Endothelial cell of umbilical vein (primary cell): ENCODE data around the gene CCDC14. TPM values are rescaled to one million over a fixed set of nuclear protein-coding genes. Genes with fewer than 3 reads are reported as not detected.

ENCODE experiments used
- BruUV-seq: library from RNA; stranded (reverse); fragments of 400-500 nt; replicated peaks from 2 replicates; lab custom pipeline; 2021; lab: Mats Ljungman, UMichigan
- CTCF ChIA-PET: fragments of 300-600, 350-600 bp; sonication (Branson Sonifier 250); formaldehyde crosslinking; loops from one replicate; lab custom pipeline; 2021; ENCODE audit warnings: antibody characterized with exemption, inconsistent platforms; lab: Charles Lee
- POLR2A ChIA-PET: fragments of 300-600, 350-600 bp; sonication (Branson Sonifier 250); formaldehyde crosslinking; loops from one replicate; lab custom pipeline; 2021; ENCODE audit warnings: antibody characterized with exemption, inconsistent platforms; lab: Charles Lee
- DNase-seq: peaks from one replicate; pipeline ENCODE4 v3.0.0-alpha.2; 2011; ENCODE audit warnings: low read depth, low spot score
- FAIRE-seq: peaks from 2 replicates; lab custom pipeline; 2011; peaks lifted over from hg19 to GRCh38; lab: Jason Lieb, UNC
- H2AFZ ChIP-seq: 2 replicates; pipeline ENCODE4 v1.6.0; 2012; ENCODE audit warnings: low read depth, low read length, control low read depth, inconsistent platforms
- H3K27ac ChIP-seq: 2 replicates; pipeline ENCODE4 v1.5.1; 2011; ENCODE audit warnings: low read depth, mild to moderate bottlenecking, control low read depth, low read length, moderate library complexity; ENCODE audit not compliant: insufficient read depth
- H3K27me3 ChIP-seq, 2 experiments: 2 replicates each; pipeline versions ENCODE4 v1.6.0 to v1.6.1; 2011; ENCODE audit warnings: low read length in 2 of 2, mixed read lengths in 1 of 2; ENCODE audit not compliant: control insufficient read depth in 2 of 2, insufficient read depth in 2 of 2
- H3K36me3 ChIP-seq, 2 experiments: 2 replicates in 1 of 2; 3 replicates in 1 of 2; pipeline ENCODE4 v1.5.1; 2011; ENCODE audit warnings: low read length in 2 of 2, mild to moderate bottlenecking in 1 of 2, moderate library complexity in 1 of 2; ENCODE audit not compliant: control insufficient read depth in 2 of 2, insufficient read depth in 2 of 2; ENCODE audit errors: extremely low read depth in 1 of 2
- H3K4me1 ChIP-seq: 3 replicates; pipeline ENCODE4 v1.5.1; 2011; ENCODE audit warnings: mild to moderate bottlenecking, low read length; ENCODE audit not compliant: control insufficient read depth, insufficient read depth; ENCODE audit errors: extremely low read depth
- H3K4me2 ChIP-seq: 2 replicates; pipeline ENCODE4 v1.6.1; 2011; ENCODE audit warnings: low read length, control low read depth, mixed read lengths; ENCODE audit not compliant: insufficient read depth
- H3K4me3 ChIP-seq, 3 experiments: fragments of 200-600 bp in 1 of 3; sonication (generic), shearing (Covaris generic) in 1 of 3; replicated peaks in 1 of 3; 2 replicates each; pipeline ENCODE4 v1.5.1; 2011 to 2016; ENCODE audit warnings: control low read depth in 3 of 3, low read length in 3 of 3, mild to moderate bottlenecking in 2 of 3, inconsistent platforms in 1 of 3, low read depth in 1 of 3, moderate library complexity in 1 of 3; ENCODE audit not compliant: insufficient read depth in 1 of 3
- H3K79me2 ChIP-seq: 2 replicates; pipeline ENCODE4 v1.6.0; 2012; ENCODE audit warnings: low read length, inconsistent platforms; ENCODE audit not compliant: control insufficient read depth, insufficient read depth
- H3K9ac ChIP-seq: replicated peaks from 2 replicates; pipeline ENCODE3; 2011; ENCODE audit warnings: low read length, control low read depth; ENCODE audit not compliant: insufficient read depth; ENCODE audit errors: extremely low read depth
- H3K9me1 ChIP-seq: replicated peaks from 3 replicates; pipeline ENCODE4 v1.6.0; 2011; ENCODE audit warnings: mild to moderate bottlenecking, low read length; ENCODE audit not compliant: control insufficient read depth, insufficient read depth; ENCODE audit errors: extremely low read depth
- H3K9me3 ChIP-seq: replicated peaks from 2 replicates; pipeline ENCODE4 v1.5.1; 2012; ENCODE audit warnings: low read length, inconsistent platforms; ENCODE audit not compliant: control insufficient read depth, insufficient read depth
- H4K20me1 ChIP-seq: replicated peaks from 2 replicates; pipeline ENCODE3; 2011; ENCODE audit warnings: mild to moderate bottlenecking, low read length; ENCODE audit not compliant: control insufficient read depth, insufficient read depth; ENCODE audit errors: extremely low read depth
- CTCF ChIP-seq, 2 donors: IDR thresholded peaks; 1 replicate in 1 of 2; 2 replicates in 1 of 2; pipeline ENCODE4 v1.5.1; 2011; ENCODE audit warnings: low read length in 2 of 2, mild to moderate bottlenecking in 2 of 2, moderate library complexity in 2 of 2, control low read depth in 1 of 2, inconsistent platforms in 1 of 2, low read depth in 1 of 2; ENCODE audit not compliant: insufficient read depth in 1 of 2; ENCODE audit errors: extremely low read depth in 1 of 2
- EZH2 ChIP-seq: IDR thresholded peaks from 2 replicates; pipeline ENCODE4 v1.6.1; 2012; ENCODE audit warnings: borderline replicate concordance, low read depth, mild to moderate bottlenecking, moderate library complexity, low read length, inconsistent platforms; ENCODE audit not compliant: severe bottlenecking
- FOS ChIP-seq: IDR thresholded peaks from 2 replicates; pipeline ENCODE4 v1.6.1; 2011; ENCODE audit warnings: mild to moderate bottlenecking, low read length, moderate library complexity, borderline replicate concordance; ENCODE audit not compliant: insufficient read depth
- GATA2 ChIP-seq: IDR thresholded peaks from 2 replicates; pipeline ENCODE4 v1.7.0; 2011; ENCODE audit warnings: low read depth, mild to moderate bottlenecking, moderate library complexity, mixed read lengths, low read length; ENCODE audit not compliant: insufficient read length, insufficient read depth
- JUN ChIP-seq: IDR thresholded peaks from 2 replicates; pipeline ENCODE4 v1.6.1; 2011; ENCODE audit warnings: borderline replicate concordance, low read depth; ENCODE audit not compliant: insufficient read length, insufficient read depth
- MAX ChIP-seq: IDR thresholded peaks from 2 replicates; pipeline ENCODE4 v1.6.1; 2011; ENCODE audit not compliant: insufficient read depth, insufficient read length
- MYC ChIP-seq: IDR thresholded peaks from one replicate; pipeline ENCODE4 v1.6.1; 2011; ENCODE audit warnings: mild to moderate bottlenecking, low read depth, low read length
- POLR2A ChIP-seq: IDR thresholded peaks from 2 replicates; pipeline ENCODE4 v1.6.1; 2012; ENCODE audit warnings: low read depth, mild to moderate bottlenecking, control low read depth, low read length
- POLR2AphosphoS5 ChIP-seq: IDR thresholded peaks from 2 replicates; pipeline ENCODE4 v1.6.1; 2012; ENCODE audit warnings: low read depth, mild to moderate bottlenecking, control low read depth, low read length, moderate library complexity; ENCODE audit not compliant: insufficient read depth
- dilution Hi-C: fragments of 300-500 bp; cut with MboI; formaldehyde crosslinking; loops from one replicate; pipeline ENCODE4 v1.15.0; 2019; ENCODE audit warnings: low sequenced_read_pairs; ENCODE audit not compliant: extremely low pct_ligation_motif_present
- intact Hi-C: fragments of 100-400 bp; cut with micrococcal nuclease; formaldehyde crosslinking; loops from one replicate; pipeline ENCODE4 v1.10.0; 2022
- polyA plus RNA-seq, 4 experiments: library from polyadenylated mRNA; depleted of rRNA in 3 of 4; stranded (reverse) in 3 of 4; unstranded in 1 of 4; fragments of >200 nt; gene quantifications; 2 replicates each; pipeline versions ENCODE4 v1.2.1 to v1.2.3, GENCODE V29; 2011 to 2012; ENCODE audit warnings: missing spikeins in 1 of 4
- total RNA-seq: library from RNA; stranded (reverse); gene quantifications from 2 replicates; pipeline ENCODE4 v1.2.3, GENCODE V29; 2021

The CCDC14 gene
- total and polyA plus RNA-seq, 2 donors (not counting 3 experiments of a cell fraction or from before 2014, with no cell fraction given) = 47.5 to 55.3 TPM

GRCh38 chr3:123951522-123952447 lies 9.2 kb downstream of the CCDC14 start:
- Histone ChIP-seq H3K79me2 (no peaks in the 10 kb centered on the region), H3K4me2 (no peak overlapping the region)
- FAIRE-seq = no peak

More at GRCh38 chr3:123951522-123952447, 9.2 kb downstream of the CCDC14 start:
- DNase-seq = no peak
- intact Hi-C loops (no loop called here), dilution Hi-C loops (no loop called here)
- no TSS peak for BruUV-seq
- H3K4me3 ChIP-seq = no peak overlapping the region
- no peak overlapping the region for H3K27ac ChIP-seq
- CTCF ChIA-PET = interaction anchor here (1.0 to 1.1 kb wide), 2 partner anchors 9 to 11 kb away, joined by 4 read pairs; partner anchors contain the start of gene CCDC14
- no peaks in the 10 kb centered on the region for H3K27me3 ChIP-seq
- H3K36me3 ChIP-seq = peaks cover 7 to 15% of the 10 kb centered on the region in 2 experiments
- no peak overlapping the region for H2AFZ ChIP-seq
- no peaks in the 10 kb centered on the region for H3K4me1 ChIP-seq
- no peak overlapping the region for H3K9ac ChIP-seq
- H3K9me1 ChIP-seq = no peaks in the 10 kb centered on the region
- H4K20me1 ChIP-seq = no peaks in the 10 kb centered on the region
- POLR2A ChIA-PET = no interaction called here
- no peaks in the 10 kb centered on the region for H3K9me3 ChIP-seq
- no peak for TF ChIP-seq FOS
- TF ChIP-seq JUN = no peak
- no peak for TF ChIP-seq GATA2
- no peak for TF ChIP-seq MYC
- no peak for TF ChIP-seq MAX
- TF ChIP-seq EZH2 = no peak
- no peak for TF ChIP-seq CTCF (IDR thresholded peaks at IDR 0.05; ENCODE audit: extremely low read depth in 1 of 2, insufficient read depth in 1 of 2, low read depth in 1 of 2, low read length in 2 of 2)
- no peak for TF ChIP-seq POLR2AphosphoS5
- no peak for TF ChIP-seq POLR2A
